Stimulated activated CD4-positive, alpha-beta T cell treated with anti-CD3 and anti-CD28 coated beads, Interleukin-15, amount 100 ng/mL, for 1 hour (primary cell): ENCODE data around the gene MBNL3.
"Not testable (repeated sequence)": the region's sequence is repeated elsewhere in the genome, so short reads cannot be mapped to it uniquely, and the experiment has no call there.

Experiments used
- DNase-seq, 2 donors: peaks; one replicate each; pipeline ENCODE4 v3.0.0-alpha.2; 2020; ENCODE audit warnings: low read depth in 1 of 2, low spot score in 1 of 2

MBNL3 gene

GRCh38 chrX:132480581-132481203 is 8.1 kb downstream of the MBNL3 start:
- DNase-seq, result no peak

GRCh38 chrX:132474544-132475248 is 14.1 kb downstream of the MBNL3 start:
- DNase-seq, result no peak

GRCh38 chrX:132472397-132472796 is 16.4 kb downstream of the MBNL3 start:
- DNase-seq, result no peak

GRCh38 chrX:132470831-132471230 is 18.0 kb downstream of the MBNL3 start:
- no peak for DNase-seq

GRCh38 chrX:132470179-132470578 is 18.7 kb downstream of the MBNL3 start:
- no peak for DNase-seq

GRCh38 chrX:132468454-132468853 is 20.4 kb downstream of the MBNL3 start:
- DNase-seq, result no peak

GRCh38 chrX:132467989-132468388 is 20.8 kb downstream of the MBNL3 start:
- DNase-seq, result no peak

GRCh38 chrX:132467026-132467425 is 21.8 kb downstream of the MBNL3 start:
- no peak for DNase-seq

- no peak for DNase-seq
These were observed 25.4 kb downstream of the MBNL3 start for GRCh38 chrX:132463411-132463810.

- DNase-seq, result no peak
These were observed 27.0 kb downstream of the MBNL3 start for GRCh38 chrX:132461886-132462285.

GRCh38 chrX:132452911-132453550 is 35.8 kb downstream of the MBNL3 start:
- DNase-seq, result no peak

- not testable (repeated sequence) for DNase-seq
These were observed 42.9 kb downstream of the MBNL3 start for GRCh38 chrX:132445909-132446308.

GRCh38 chrX:132444936-132445335 is 43.9 kb downstream of the MBNL3 start:
- no peak for DNase-seq

GRCh38 chrX:132443196-132444135 is 45.4 kb downstream of the MBNL3 start:
- DNase-seq, result no peak

- DNase-seq, result no peak
These were observed 46.1 kb downstream of the MBNL3 start for GRCh38 chrX:132442691-132443090.

- no peak for DNase-seq
These were observed 53.6 kb downstream of the MBNL3 start for GRCh38 chrX:132435222-132435621.

- no peak for DNase-seq
These were observed 55.3 kb downstream of the MBNL3 start for GRCh38 chrX:132433551-132433950.

- no peak for DNase-seq
These were observed 55.8 kb downstream of the MBNL3 start for GRCh38 chrX:132433001-132433400.

GRCh38 chrX:132428896-132429295 is 59.9 kb downstream of the MBNL3 start:
- DNase-seq, result no peak

- DNase-seq, result no peak
These were observed 62.0 kb downstream of the MBNL3 start for GRCh38 chrX:132426695-132427281.

GRCh38 chrX:132425744-132426318 is 63.0 kb downstream of the MBNL3 start:
- DNase-seq, result no peak
